Colon (tissue), 2 donors: ENCODE data around the gene MDFIC.

ENCODE experiments used
- FAIRE-seq: peaks from 2 replicates; lab custom pipeline; 2012; peaks lifted over from hg19 to GRCh38; lab: Jason Lieb, UNC
- donor health status: control.
- donor health status: control.

MDFIC gene

GRCh38 chr7:114928060-114928459 lies 6.2 kb downstream of the MDFIC start:
- FAIRE-seq: no peak

- FAIRE-seq: no peak
These were observed 7.7 kb downstream of the MDFIC start for GRCh38 chr7:114929570-114929969.

GRCh38 chr7:114930107-114930661 lies 8.3 kb downstream of the MDFIC start:
- FAIRE-seq: no peak

- no peak for FAIRE-seq
These were observed 9.1 kb downstream of the MDFIC start for GRCh38 chr7:114930829-114931655.

- no peak for FAIRE-seq
These were observed 9.7 kb downstream of the MDFIC start for GRCh38 chr7:114931656-114932011.

- FAIRE-seq: no peak
These were observed 11.1 kb downstream of the MDFIC start for GRCh38 chr7:114932991-114933390.

GRCh38 chr7:114933658-114934057 lies 11.8 kb downstream of the MDFIC start:
- FAIRE-seq: no peak

GRCh38 chr7:114934086-114934485 lies 12.2 kb downstream of the MDFIC start:
- FAIRE-seq: no peak

- no peak for FAIRE-seq
These were observed 12.8 kb downstream of the MDFIC start for GRCh38 chr7:114934713-114935112.

- no peak for FAIRE-seq
These were observed 14.6 kb downstream of the MDFIC start for GRCh38 chr7:114936471-114936870.

GRCh38 chr7:114937446-114937845 lies 15.6 kb downstream of the MDFIC start:
- no peak for FAIRE-seq

GRCh38 chr7:114938785-114939184 lies 16.9 kb downstream of the MDFIC start:
- FAIRE-seq: no peak

GRCh38 chr7:114939484-114940097 lies 17.7 kb downstream of the MDFIC start:
- no peak for FAIRE-seq

- FAIRE-seq: no peak
These were observed 18.3 kb downstream of the MDFIC start for GRCh38 chr7:114940220-114940619.

- no peak for FAIRE-seq
These were observed 19.8 kb downstream of the MDFIC start for GRCh38 chr7:114941692-114942091.

- FAIRE-seq: no peak
These were observed 20.7 kb downstream of the MDFIC start for GRCh38 chr7:114942446-114943175.

GRCh38 chr7:114943530-114943929 lies 21.6 kb downstream of the MDFIC start:
- no peak for FAIRE-seq

GRCh38 chr7:114943953-114944744 lies 22.3 kb downstream of the MDFIC start:
- no peak for FAIRE-seq

- no peak for FAIRE-seq
These were observed 23.1 kb downstream of the MDFIC start for GRCh38 chr7:114944745-114945625.

GRCh38 chr7:114949231-114949630 lies 27.3 kb downstream of the MDFIC start:
- FAIRE-seq: no peak

GRCh38 chr7:114952296-114952695 lies 30.4 kb downstream of the MDFIC start:
- FAIRE-seq: no peak
